ENCODE measurements around the gene PXYLP1.

- TF ChIP-seq POLR2A (IDR thresholded peaks at IDR 0.05): no peak
- TF ChIP-seq CTCF (IDR thresholded peaks at IDR 0.05): no peak
Measured at GRCh38 chr3:141274411-141275031, 42.9 kb downstream of the PXYLP1 start.

Data from thyroid gland (tissue), 4 donors.